Activated CD8-positive, alpha-beta T cell treated with anti-CD3 and anti-CD28 coated beads for 36 hours (primary cell): ENCODE measurements around the gene CUL4A. TPM values are rescaled to one million over a fixed set of nuclear protein-coding genes. Genes with fewer than 3 reads are reported as not detected.

Source experiments
- ATAC-seq: fragments of 200-7000 bp; cut with Tn5 transposase; one replicate; pipeline ENCODE4 v1.10.0; 2021; ENCODE audit warnings: mild to moderate bottlenecking, moderate library complexity
- CTCF ChIA-PET: fragments of 350-600 bp; sonication (Branson Sonifier 250); formaldehyde crosslinking; loops from one replicate; lab custom pipeline; 2021; ENCODE audit warnings: antibody characterized with exemption; lab: Charles Lee
- POLR2A ChIA-PET: fragments of 350-600 bp; sonication (Branson Sonifier 250); formaldehyde crosslinking; loops from one replicate; lab custom pipeline; 2021; ENCODE audit warnings: antibody characterized with exemption; lab: Charles Lee
- DNase-seq: peaks from one replicate; pipeline ENCODE4 v3.0.0-alpha.2; 2020
- H3K27ac Mint-ChIP-seq: one replicate; pipeline ENCODE4 v1.8.0; 2021; ENCODE audit warnings: mild to moderate bottlenecking, mixed read lengths
- H3K27me3 Mint-ChIP-seq: one replicate; pipeline ENCODE4 v1.8.0; 2021; ENCODE audit warnings: mixed read lengths
- H3K36me3 Mint-ChIP-seq: one replicate; pipeline ENCODE4 v1.8.0; 2021; ENCODE audit warnings: low read depth, mixed read lengths
- H3K4me1 Mint-ChIP-seq: one replicate; pipeline ENCODE4 v1.8.0; 2021; ENCODE audit warnings: low read depth, mixed read lengths
- H3K4me3 Mint-ChIP-seq: one replicate; pipeline ENCODE4 v1.8.0; 2021; ENCODE audit warnings: mild to moderate bottlenecking, moderate library complexity, mixed read lengths
- H3K9me3 Mint-ChIP-seq: one replicate; pipeline ENCODE4 v1.8.0; 2021; ENCODE audit warnings: mixed read lengths
- CTCF ChIP-seq: fragments of 200-600 bp; IDR thresholded peaks from one replicate; pipeline ENCODE4 v1.8.0; 2022; ENCODE audit warnings: antibody characterized with exemption, mild to moderate bottlenecking
- intact Hi-C: fragments of 100-400 bp; cut with micrococcal nuclease; formaldehyde crosslinking; loops from one replicate; pipeline ENCODE4 v1.10.0; 2022
- total RNA-seq, 2 experiments: library from RNA; stranded (reverse); gene quantifications; one replicate each; pipeline ENCODE4 v1.2.3, GENCODE V29; 2021

Gene CUL4A
- total RNA-seq, 2 experiments from 2014 or later: 81.5 to 81.7 TPM

DNA sequence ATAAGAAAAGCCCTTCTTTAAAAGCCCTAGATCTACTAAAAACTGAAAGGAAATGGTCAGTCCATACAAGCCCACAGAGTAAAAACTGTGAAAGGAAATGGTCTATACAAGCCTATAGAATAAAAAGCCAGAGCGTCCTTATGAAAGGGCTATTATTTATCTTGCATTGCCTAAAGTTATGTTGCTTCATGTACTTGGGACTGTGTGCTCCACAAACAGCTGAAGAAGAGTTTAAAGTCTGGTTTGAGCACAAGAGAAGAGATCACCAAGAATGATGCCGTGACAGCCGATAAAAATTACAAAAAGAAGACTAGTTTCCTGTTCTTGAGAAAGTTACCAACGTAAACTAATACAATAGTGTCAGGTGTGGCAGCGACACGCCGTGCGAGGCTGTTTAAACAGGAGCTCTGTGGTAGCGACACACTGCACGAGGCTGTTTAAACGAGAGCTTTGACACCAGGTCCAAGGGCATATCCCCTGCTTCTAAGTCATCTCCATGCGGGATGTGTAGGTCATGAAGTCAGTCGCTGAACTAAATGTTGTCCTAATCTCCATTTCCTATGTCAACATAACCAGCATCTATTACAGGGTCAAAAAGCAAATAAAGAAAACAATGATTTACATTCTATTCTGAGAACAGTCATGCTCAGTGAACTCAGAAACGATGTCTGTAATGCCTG is 25.8 kb upstream of the CUL4A start:
- no peaks in the 10 kb centered on the region for H3K9me3 Mint-ChIP-seq
- intact Hi-C loops: no loop called here
- H3K27me3 Mint-ChIP-seq: no peaks in the 10 kb centered on the region
- peaks cover 45% of the 10 kb centered on the region for H3K4me1 Mint-ChIP-seq
- peaks cover 63% of the 10 kb centered on the region for H3K36me3 Mint-ChIP-seq
- POLR2A ChIA-PET: no interaction called here
- CTCF ChIA-PET: interaction anchor here (1.5 kb wide), 1 partner anchor 37 kb away, joined by 3 read pairs; no protein-coding TSS in a partner anchor
- no peak overlapping the region for H3K4me3 Mint-ChIP-seq
- TF ChIP-seq CTCF: no peak
- ATAC-seq: no peak
- no peak overlapping the region for H3K27ac Mint-ChIP-seq
- no peak for DNase-seq

GRCh38 chr13:113184568-113185440 is 24.6 kb upstream of the CUL4A start:
- H3K9me3 Mint-ChIP-seq: no peaks in the 10 kb centered on the region
- peak overlapping the region; percentile 72 for H3K27ac Mint-ChIP-seq
- no peak overlapping the region for H3K4me3 Mint-ChIP-seq
- H3K4me1 Mint-ChIP-seq: peaks cover 41% of the 10 kb centered on the region
- intact Hi-C loops: no loop called here
- TF ChIP-seq CTCF: no peak
- ChIA-PET CTCF (no interaction called here), POLR2A (no interaction called here)
- no peak for DNase-seq
- peaks cover 64% of the 10 kb centered on the region for H3K36me3 Mint-ChIP-seq
- no peak for ATAC-seq
- H3K27me3 Mint-ChIP-seq: no peaks in the 10 kb centered on the region

GRCh38 chr13:113186061-113186900 is 23.1 kb upstream of the CUL4A start:
- intact Hi-C loops: no loop called here
- H3K36me3 Mint-ChIP-seq: peaks cover 57% of the 10 kb centered on the region
- H3K27ac Mint-ChIP-seq: peak overlapping the region; percentile 55
- ChIA-PET CTCF (interaction anchor here (0.6 kb wide), 1 partner anchor 30 kb away, joined by 3 read pairs; no protein-coding TSS in a partner anchor), POLR2A (interaction anchor here (0.6 to 1.8 kb wide), 3 partner anchors 21 to 38 kb away, joined by 3 to 7 read pairs (median 5); partner anchors contain the start of genes CUL4A and PCID2)
- DNase-seq (peak; percentile 42), ATAC-seq (peak; percentile 55)
- TF ChIP-seq CTCF: no peak
- H3K4me3 Mint-ChIP-seq: no peak overlapping the region
- no peaks in the 10 kb centered on the region for H3K27me3 Mint-ChIP-seq
- H3K9me3 Mint-ChIP-seq: no peaks in the 10 kb centered on the region
- H3K4me1 Mint-ChIP-seq: peaks cover 40% of the 10 kb centered on the region

- Mint-ChIP-seq H3K27ac (peak overlapping the region; percentile 43), H3K36me3 (peaks cover 59% of the 10 kb centered on the region), H3K4me3 (no peak overlapping the region), H3K4me1 (peaks cover 40% of the 10 kb centered on the region), H3K9me3 (no peaks in the 10 kb centered on the region), H3K27me3 (no peaks in the 10 kb centered on the region)
- DNase-seq (peak; percentile 76), ATAC-seq (peak; percentile 85)
- ChIA-PET POLR2A (interaction anchor here (1.8 kb wide), 1 partner anchor 22 kb away, joined by 7 read pairs; the partner anchor contains the start of genes CUL4A and PCID2), CTCF (no interaction called here)
- intact Hi-C loops: no loop called here
- no peak for TF ChIP-seq CTCF
Observed at GRCh38 chr13:113187263-113187669, 22.1 kb upstream of the CUL4A start.
